ENCODE results near the gene TNRC18.
A peak's percentile ranks its signal among the peaks of the same experiment; 100 is the strongest.
"Not testable (repeated sequence)": the region's sequence is repeated elsewhere in the genome, so short reads cannot be mapped to it uniquely, and the experiment has no call there.

The TNRC18 gene

GRCh38 chr7:5374464-5374863 lies 49.2 kb downstream of the TNRC18 start:
- no peak for DNase-seq

GRCh38 chr7:5373300-5373699 lies 50.3 kb downstream of the TNRC18 start:
- DNase-seq, result no peak

GRCh38 chr7:5370454-5371353 lies 52.9 kb downstream of the TNRC18 start:
- no peak for DNase-seq

GRCh38 chr7:5367661-5368060 lies 56.0 kb downstream of the TNRC18 start:
- no peak for DNase-seq

- peak; percentile 51 to 63 for DNase-seq
Measured at GRCh38 chr7:5365976-5366625, 57.5 kb downstream of the TNRC18 start.

- DNase-seq, result no peak
Measured at GRCh38 chr7:5363729-5364128, 59.9 kb downstream of the TNRC18 start.

GRCh38 chr7:5362466-5362865 lies 61.2 kb downstream of the TNRC18 start:
- DNase-seq, result no peak

GRCh38 chr7:5361446-5362127 lies 62.0 kb downstream of the TNRC18 start:
- DNase-seq, result no peak

- DNase-seq, result no peak
Measured at GRCh38 chr7:5360971-5361370, 62.7 kb downstream of the TNRC18 start.

- DNase-seq, result no peak
Measured at GRCh38 chr7:5360451-5360850, 63.2 kb downstream of the TNRC18 start.

GRCh38 chr7:5360021-5360420 lies 63.6 kb downstream of the TNRC18 start:
- DNase-seq, result not testable (repeated sequence)

- DNase-seq, result no peak
Measured at GRCh38 chr7:5359344-5359743, 64.3 kb downstream of the TNRC18 start.

- DNase-seq, result no peak
Measured at GRCh38 chr7:5357951-5358350, 65.7 kb downstream of the TNRC18 start.

GRCh38 chr7:5356751-5357119 lies 66.9 kb downstream of the TNRC18 start:
- DNase-seq, result no peak

GRCh38 chr7:5354460-5355232 lies 69.0 kb downstream of the TNRC18 start:
- DNase-seq, result no peak

GRCh38 chr7:5352440-5353010 lies 71.1 kb downstream of the TNRC18 start:
- no peak for DNase-seq

GRCh38 chr7:5351507-5352265 lies 71.9 kb downstream of the TNRC18 start:
- DNase-seq, result no peak

GRCh38 chr7:5350600-5351385 lies 72.8 kb downstream of the TNRC18 start:
- DNase-seq, result no peak

GRCh38 chr7:5350174-5350463 lies 73.5 kb downstream of the TNRC18 start:
- no peak for DNase-seq

GRCh38 chr7:5349437-5350173 lies 74.0 kb downstream of the TNRC18 start:
- DNase-seq, result no peak

GRCh38 chr7:5349005-5349380 lies 74.6 kb downstream of the TNRC18 start:
- no peak for DNase-seq
